GM21367 (cell line): Measurements from ENCODE around the gene ZNF821.
A peak's percentile ranks its signal among the peaks of the same experiment; 100 is the strongest.
"Not testable (repeated sequence)": the region's sequence is repeated elsewhere in the genome, so short reads cannot be mapped to it uniquely, and the experiment has no call there.

Source experiments
- ATAC-seq: cut with Tn5 transposase; IDR thresholded peaks from one replicate; pipeline ENCODE4 v1.9.1; 2021; ENCODE audit not compliant: unreplicated experiment

The ZNF821 gene

GRCh38 chr16:71863995-71864394 is 20.0 kb downstream of the ZNF821 start:
- ATAC-seq: no peak

- ATAC-seq: no peak
These were observed 24.0 kb downstream of the ZNF821 start for GRCh38 chr16:71859762-71860521.

DNA sequence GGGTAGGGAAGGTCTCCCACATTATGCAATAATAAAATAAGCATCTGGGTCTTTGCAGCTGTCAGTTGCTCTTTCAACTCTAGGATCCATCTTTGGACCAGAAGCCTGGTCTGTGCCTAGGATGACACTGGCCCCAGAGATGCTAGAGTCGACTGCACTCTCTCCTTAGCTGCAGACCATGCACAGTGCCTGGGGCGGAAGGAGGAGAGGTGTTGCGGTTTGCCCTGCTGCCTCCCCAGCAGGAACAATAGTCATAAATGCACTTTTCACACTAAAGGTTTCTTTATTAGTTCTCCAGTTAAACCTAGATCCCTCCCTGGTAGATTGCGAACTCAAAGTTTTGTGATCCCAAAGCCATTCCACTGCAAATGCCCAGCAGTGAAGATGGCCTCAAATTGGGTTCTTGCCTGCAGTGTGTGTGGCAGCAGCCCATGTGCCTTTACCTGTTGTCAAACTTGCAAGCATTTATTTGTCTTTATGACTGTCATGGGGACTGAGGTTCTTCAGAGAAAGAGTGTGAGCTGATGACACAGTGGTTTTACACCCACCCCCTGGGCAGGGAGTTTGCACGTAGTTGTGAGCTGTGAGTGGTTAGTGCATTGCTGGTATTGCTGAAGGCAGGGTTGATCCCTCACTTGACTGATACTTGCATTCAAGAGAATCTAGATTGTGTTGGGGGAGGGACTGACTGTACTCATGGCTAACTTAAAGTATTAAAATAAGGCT is 27.9 kb downstream of the ZNF821 start:
- no peak for ATAC-seq

GRCh38 chr16:71854369-71854948 is 29.5 kb downstream of the ZNF821 start:
- ATAC-seq: no peak

DNA sequence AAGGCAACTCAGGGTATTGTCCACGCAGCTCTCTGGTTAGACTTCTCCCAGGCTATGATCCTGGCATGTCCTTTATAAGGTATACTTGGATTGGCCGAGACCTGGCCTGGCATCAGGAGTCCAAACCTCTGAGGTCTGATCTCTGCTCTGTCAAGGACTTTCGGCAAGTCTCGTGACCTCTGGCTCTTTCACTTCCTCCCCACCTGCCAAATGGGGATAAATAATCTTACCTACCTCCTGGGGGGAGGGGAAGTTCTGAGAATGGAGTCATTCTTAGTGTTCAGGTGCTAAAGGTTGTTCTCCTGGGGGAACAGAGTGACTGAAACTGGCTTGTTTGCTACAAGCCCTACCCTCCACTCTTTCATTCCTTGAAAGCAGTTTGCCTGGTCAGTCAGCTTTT is 30.6 kb downstream of the ZNF821 start:
- ATAC-seq: peak; percentile 55

- no peak for ATAC-seq
These were observed 31.4 kb downstream of the ZNF821 start for GRCh38 chr16:71852561-71852960.

GRCh38 chr16:71852158-71852557 is 31.8 kb downstream of the ZNF821 start:
- ATAC-seq: no peak

DNA sequence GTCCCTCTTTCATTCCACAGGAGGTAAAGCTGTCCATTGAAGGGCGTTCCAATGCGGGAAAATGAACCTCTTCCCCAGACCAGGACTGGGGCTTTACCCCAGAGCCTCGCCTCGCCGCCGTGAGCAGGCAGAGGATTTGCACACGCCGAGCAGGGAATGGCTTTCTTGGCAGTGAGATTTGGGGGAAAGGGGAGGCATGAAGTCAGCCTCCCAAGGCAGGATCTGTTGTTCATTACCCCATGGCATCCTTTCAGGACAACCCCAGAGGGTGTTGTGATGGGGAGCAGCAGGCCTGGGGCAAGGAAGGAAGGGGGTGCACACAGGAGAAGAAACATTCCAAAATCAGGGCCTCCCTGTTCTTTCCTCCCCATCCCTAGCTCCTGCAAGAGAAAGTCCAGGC is 32.2 kb downstream of the ZNF821 start:
- no peak for ATAC-seq

- no peak for ATAC-seq
These were observed 35.4 kb downstream of the ZNF821 start for GRCh38 chr16:71848622-71849021.

GRCh38 chr16:71847096-71847495 is 36.9 kb downstream of the ZNF821 start:
- no peak for ATAC-seq

GRCh38 chr16:71846431-71846830 is 37.6 kb downstream of the ZNF821 start:
- no peak for ATAC-seq

GRCh38 chr16:71845639-71846430 is 38.1 kb downstream of the ZNF821 start, which contains the start of gene ATXN1L:
TSS of gene ATXN1L (plus strand) at chr16:71845976. CDS start at chr16:71849741, 3,765 bp downstream.
- ATAC-seq: peak; percentile 65

GRCh38 chr16:71843572-71843971 is 40.4 kb downstream of the ZNF821 start:
- no peak for ATAC-seq

- ATAC-seq: no peak
These were observed 43.9 kb downstream of the ZNF821 start for GRCh38 chr16:71840052-71840451.

- ATAC-seq: no peak
These were observed 46.8 kb downstream of the ZNF821 start for GRCh38 chr16:71837150-71837549.

- no peak for ATAC-seq
These were observed 49.7 kb downstream of the ZNF821 start for GRCh38 chr16:71834291-71834690.

GRCh38 chr16:71832112-71832511 is 51.9 kb downstream of the ZNF821 start:
- ATAC-seq: not testable (repeated sequence)

DNA sequence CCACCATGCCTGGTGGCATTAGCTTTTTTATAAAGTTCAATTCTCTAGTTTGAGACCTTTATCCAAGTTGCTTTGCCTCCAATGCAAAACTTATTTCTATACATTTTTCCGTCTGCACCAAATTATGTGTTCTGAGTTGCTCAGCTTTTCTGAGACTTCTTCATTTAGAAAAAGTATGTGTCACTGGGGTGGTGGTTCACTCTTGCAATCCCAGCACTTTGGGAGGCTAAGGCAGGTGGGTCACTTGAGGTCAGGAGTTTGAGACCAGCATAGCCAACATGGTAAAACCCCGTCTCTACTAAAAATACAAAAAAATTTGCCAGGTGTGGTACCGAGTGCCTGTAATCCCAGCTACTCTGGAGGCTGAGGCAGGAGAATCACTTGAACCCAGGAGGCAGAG is 52.3 kb downstream of the ZNF821 start:
- not testable (repeated sequence) for ATAC-seq

- no peak for ATAC-seq
These were observed 53.6 kb downstream of the ZNF821 start for GRCh38 chr16:71830359-71830758.

- ATAC-seq: no peak
These were observed 57.4 kb downstream of the ZNF821 start for GRCh38 chr16:71826533-71827017.

- peak; percentile 10 for ATAC-seq
These were observed 66.9 kb downstream of the ZNF821 start for GRCh38 chr16:71817155-71817500.
